OCI-LY1 (cell line): ENCODE measurements around the gene CTNNA2.

ENCODE experiments used
- H2AFZ ChIP-seq: fragments of 200-600 bp; sonication (generic), shearing (Covaris generic); 2 replicates; pipeline ENCODE4 v1.6.0; 2014; ENCODE audit warnings: antibody characterized with exemption, mild to moderate bottlenecking, low read length
- H3F3A ChIP-seq: fragments of 200-600 bp; sonication (generic), shearing (Covaris generic); 2 replicates; pipeline ENCODE4 v1.6.0; 2014; ENCODE audit warnings: mild to moderate bottlenecking, antibody characterized with exemption, low read length, moderate library complexity; ENCODE audit not compliant: insufficient read depth
- H3K27ac ChIP-seq: fragments of 200-600 bp; sonication (generic); 2 replicates; pipeline ENCODE4 v1.5.1; 2014; ENCODE audit warnings: low read length, mixed run types, mild to moderate bottlenecking, low read depth; ENCODE audit not compliant: poor library complexity, severe bottlenecking
- H3K27me3 ChIP-seq: fragments of 200-600 bp; sonication (generic); 2 replicates; pipeline ENCODE4 v1.6.0; 2014; ENCODE audit warnings: antibody characterized with exemption, mild to moderate bottlenecking, low read length, moderate library complexity; ENCODE audit not compliant: insufficient read depth
- H3K36me3 ChIP-seq: fragments of 200-600 bp; sonication (generic); 2 replicates; pipeline ENCODE4 v1.6.1; 2014; ENCODE audit warnings: mild to moderate bottlenecking, antibody characterized with exemption, low read length, moderate library complexity, mixed read lengths; ENCODE audit not compliant: insufficient read depth
- H3K4me1 ChIP-seq: fragments of 200-600 bp; sonication (generic); 2 replicates; pipeline ENCODE4 v1.5.1; 2014; ENCODE audit warnings: mild to moderate bottlenecking, low read length, moderate library complexity; ENCODE audit not compliant: insufficient read depth, severe bottlenecking
- H3K4me2 ChIP-seq: fragments of 200-600 bp; sonication (generic), shearing (Covaris generic); 2 replicates; pipeline ENCODE4 v1.6.1; 2014; ENCODE audit warnings: low read length
- H3K4me3 ChIP-seq: fragments of 200-600 bp; sonication (generic); 2 replicates; pipeline ENCODE4 v1.5.1; 2014; ENCODE audit warnings: low read length, low read depth, mild to moderate bottlenecking, mixed read lengths; ENCODE audit not compliant: poor library complexity, severe bottlenecking
- H3K79me2 ChIP-seq: fragments of 200-600 bp; shearing (Covaris generic); 2 replicates; pipeline ENCODE4 v1.6.1; 2016; ENCODE audit warnings: mixed run types, low read length, mixed read lengths; ENCODE audit not compliant: insufficient read depth
- H3K9ac ChIP-seq: fragments of 200-600 bp; sonication (generic), shearing (Covaris generic); 2 replicates; pipeline ENCODE4 v1.6.1; 2014; ENCODE audit warnings: mild to moderate bottlenecking, low read length, mixed read lengths
- H3K9me2 ChIP-seq: fragments of 200-600 bp; sonication (generic), shearing (Covaris generic); 2 replicates; pipeline ENCODE4 v1.6.1; 2014; ENCODE audit warnings: low read depth, mild to moderate bottlenecking, low read length, mixed read lengths
- H3K9me3 ChIP-seq: fragments of 200-600 bp; shearing (Covaris generic); 2 replicates; pipeline ENCODE4 v1.6.1; 2014; ENCODE audit warnings: low read length, mixed read lengths
- H4K20me1 ChIP-seq: fragments of 200-600 bp; sonication (generic), shearing (Covaris generic); 2 replicates; pipeline ENCODE4 v1.6.0; 2016; ENCODE audit warnings: mild to moderate bottlenecking, low read length; ENCODE audit not compliant: insufficient read depth
- CTCF ChIP-seq: fragments of 200-600 bp; sonication (generic), shearing (Covaris generic); IDR thresholded peaks from 2 replicates; pipeline ENCODE4 v1.5.1; 2017; ENCODE audit warnings: mild to moderate bottlenecking, antibody characterized with exemption, low read length, moderate library complexity, mixed read lengths
- EZH2 ChIP-seq: fragments of 200-600 bp; sonication (generic), shearing (Covaris generic); IDR thresholded peaks from 2 replicates; pipeline ENCODE4 v1.8.0; 2017; ENCODE audit warnings: borderline replicate concordance, mixed run types, mild to moderate bottlenecking, antibody characterized with exemption, low read length, moderate library complexity, mixed read lengths

The CTNNA2 gene

DNA sequence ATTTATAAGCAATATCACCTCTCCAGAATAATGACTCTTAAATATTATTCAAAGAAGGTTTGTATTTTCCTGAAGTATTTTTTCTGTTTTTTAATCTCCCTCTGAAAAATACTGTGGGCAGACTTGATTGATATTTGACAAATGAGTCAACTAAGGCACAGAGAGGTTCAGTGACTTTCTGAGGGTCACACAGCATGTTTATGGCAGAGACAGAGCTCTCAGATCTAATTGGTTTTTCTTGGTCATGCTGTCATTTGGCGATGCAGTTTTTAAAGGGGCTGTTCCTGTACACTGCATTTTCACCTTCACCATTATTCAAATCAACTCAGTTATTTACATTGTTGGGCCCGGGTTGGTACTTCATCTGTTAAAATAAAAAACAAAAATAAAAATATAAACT lies 527.4 kb downstream of the CTNNA2 start:
- no peaks in the 10 kb centered on the region for H3K4me1 ChIP-seq
- no peaks in the 10 kb centered on the region for H3F3A ChIP-seq
- H3K27me3 ChIP-seq, result no peaks in the 10 kb centered on the region
- no peak for TF ChIP-seq CTCF
- no peak overlapping the region for H3K4me3 ChIP-seq
- H2AFZ ChIP-seq, result no peak overlapping the region
- no peak overlapping the region for H3K4me2 ChIP-seq
- no peaks in the 10 kb centered on the region for H3K9me2 ChIP-seq
- H3K36me3 ChIP-seq, result no peaks in the 10 kb centered on the region
- no peaks in the 10 kb centered on the region for H3K9me3 ChIP-seq
- no peaks in the 10 kb centered on the region for H3K79me2 ChIP-seq
- H3K9ac ChIP-seq, result no peak overlapping the region
- no peak overlapping the region for H3K27ac ChIP-seq
- H4K20me1 ChIP-seq, result no peaks in the 10 kb centered on the region

GRCh38 chr2:80042635-80043034 lies 529.8 kb downstream of the CTNNA2 start:
- H3K9me3 ChIP-seq, result no peaks in the 10 kb centered on the region
- H3K4me2 ChIP-seq, result no peak overlapping the region
- no peak overlapping the region for H3K9ac ChIP-seq
- H3K36me3 ChIP-seq, result no peaks in the 10 kb centered on the region
- no peak overlapping the region for H2AFZ ChIP-seq
- no peaks in the 10 kb centered on the region for H3K4me1 ChIP-seq
- H3F3A ChIP-seq, result no peaks in the 10 kb centered on the region
- H3K9me2 ChIP-seq, result no peaks in the 10 kb centered on the region
- H3K27ac ChIP-seq, result no peak overlapping the region
- no peak overlapping the region for H3K4me3 ChIP-seq
- TF ChIP-seq CTCF, result no peak
- no peak for TF ChIP-seq EZH2
- H4K20me1 ChIP-seq, result no peaks in the 10 kb centered on the region
- no peaks in the 10 kb centered on the region for H3K27me3 ChIP-seq
- H3K79me2 ChIP-seq, result no peaks in the 10 kb centered on the region

GRCh38 chr2:80048296-80048695 lies 535.4 kb downstream of the CTNNA2 start:
- no peaks in the 10 kb centered on the region for H3K36me3 ChIP-seq
- H3F3A ChIP-seq, result no peaks in the 10 kb centered on the region
- no peak overlapping the region for H3K4me2 ChIP-seq
- H4K20me1 ChIP-seq, result no peaks in the 10 kb centered on the region
- TF ChIP-seq CTCF, result no peak
- H2AFZ ChIP-seq, result no peak overlapping the region
- H3K4me1 ChIP-seq, result no peaks in the 10 kb centered on the region
- H3K9ac ChIP-seq, result no peak overlapping the region
- H3K9me3 ChIP-seq, result no peaks in the 10 kb centered on the region
- no peak overlapping the region for H3K27ac ChIP-seq
- no peaks in the 10 kb centered on the region for H3K9me2 ChIP-seq
- H3K4me3 ChIP-seq, result no peak overlapping the region
- no peaks in the 10 kb centered on the region for H3K79me2 ChIP-seq
- H3K27me3 ChIP-seq, result no peaks in the 10 kb centered on the region
